HepG2 (cell line): Measurements from ENCODE around the gene SAP25. TPM values are rescaled to one million over a fixed set of nuclear protein-coding genes. Genes with fewer than 3 reads are reported as not detected.

Experiments used
- AKAP8 ChIP-seq: sonication (generic); formaldehyde crosslinking; IDR thresholded peaks from 2 replicates; pipeline ENCODE4 v1.5.1; 2020; ENCODE audit warnings: mild to moderate bottlenecking, missing genetic modification reagents
- DR1 ChIP-seq: sonication (generic); formaldehyde crosslinking; IDR thresholded peaks from 2 replicates; pipeline ENCODE4 v1.8.0; 2021; ENCODE audit warnings: mild to moderate bottlenecking, missing genetic modification reagents, inconsistent platforms
- ESRRA ChIP-seq: sonication (generic); formaldehyde crosslinking; IDR thresholded peaks from 2 replicates; pipeline ENCODE4 v1.5.1; 2020; ENCODE audit warnings: mild to moderate bottlenecking, low read depth, missing genetic modification reagents
- GLMP ChIP-seq: sonication (generic); formaldehyde crosslinking; IDR thresholded peaks from 2 replicates; pipeline ENCODE4 v1.9.0; 2021; ENCODE audit warnings: missing genetic modification reagents, mild to moderate bottlenecking, borderline replicate concordance
- GMEB2 ChIP-seq: IDR thresholded peaks from 2 replicates; pipeline ENCODE4 v1.6.1; 2016; ENCODE audit warnings: missing biosample characterization, missing genetic modification reagents, low read depth
- HNF4G ChIP-seq, 2 experiments: sonication (generic) in 1 of 2; formaldehyde crosslinking in 1 of 2; IDR thresholded peaks; 2 replicates each; pipeline versions ENCODE4 v1.4.0 to v1.6.1; 2011 to 2020; ENCODE audit warnings: borderline replicate concordance in 2 of 2, low read depth in 2 of 2, mild to moderate bottlenecking in 2 of 2, low read length in 1 of 2, missing genetic modification reagents in 1 of 2, moderate library complexity in 1 of 2
- HNRNPUL1 ChIP-seq: fragments of 200-400 bp; formaldehyde crosslinking; IDR thresholded peaks from 2 replicates; pipeline ENCODE4 v1.6.1; 2017; ENCODE audit warnings: low read depth, mild to moderate bottlenecking, low read length, moderate library complexity
- KLF12 ChIP-seq: sonication (generic); formaldehyde crosslinking; IDR thresholded peaks from 2 replicates; pipeline ENCODE4 v1.4.0; 2020; ENCODE audit warnings: missing genetic modification reagents, borderline replicate concordance
- NFIB ChIP-seq: sonication (generic); formaldehyde crosslinking; IDR thresholded peaks from 2 replicates; pipeline ENCODE4 v1.9.0; 2021; ENCODE audit warnings: missing genetic modification reagents, mild to moderate bottlenecking, borderline replicate concordance
- RBM22 ChIP-seq: fragments of 200-400 bp; formaldehyde crosslinking; optimal IDR thresholded peaks from 2 replicates; pipeline ENCODE3; 2017; ENCODE audit warnings: mild to moderate bottlenecking, low read length, moderate library complexity
- U2AF1 ChIP-seq: fragments of 200-400 bp; formaldehyde crosslinking; optimal IDR thresholded peaks from 2 replicates; pipeline ENCODE3; 2017; ENCODE audit warnings: mild to moderate bottlenecking, low read depth, low read length
- XRCC5 ChIP-seq: fragments of 200-400 bp; formaldehyde crosslinking; optimal IDR thresholded peaks from 2 replicates; pipeline ENCODE3; 2017; ENCODE audit warnings: mild to moderate bottlenecking, low read length
- ZNF10 ChIP-seq: sonication (generic); formaldehyde crosslinking; IDR thresholded peaks from 2 replicates; pipeline ENCODE4 v1.4.0; 2020; ENCODE audit warnings: mild to moderate bottlenecking, low read depth, missing genetic modification reagents, borderline replicate concordance
- ZNF274 ChIP-seq: sonication (generic); formaldehyde crosslinking; IDR thresholded peaks from 2 replicates; pipeline ENCODE4 v1.5.1; 2020; ENCODE audit warnings: mild to moderate bottlenecking, missing genetic modification reagents
- ZNF563 ChIP-seq: sonication (generic); formaldehyde crosslinking; IDR thresholded peaks from 2 replicates; pipeline ENCODE4 v1.8.0; 2022; ENCODE audit warnings: mild to moderate bottlenecking, moderate library complexity, missing genetic modification reagents
- ZSCAN21 ChIP-seq: sonication (generic); formaldehyde crosslinking; IDR thresholded peaks from 2 replicates; pipeline ENCODE4 v1.8.0; 2022; ENCODE audit warnings: mild to moderate bottlenecking, missing genetic modification reagents, moderate library complexity, borderline replicate concordance
- polyA plus RNA-seq, 8 experiments: library from polyadenylated mRNA; depleted of rRNA in 3 of 8; stranded (reverse) in 7 of 8; unstranded in 1 of 8; fragments of >200 nt; fragmentation: Illumina TruSeq in 4 of 8; extraction: Trizol in 4 of 8; gene quantifications; 2 replicates each; pipeline versions ENCODE4 v1.2.1 to v1.2.3, GENCODE V29; 2011 to 2016; ENCODE audit warnings: low read depth in 4 of 8, missing spikeins in 1 of 8, mixed read lengths in 1 of 8; ENCODE audit not compliant: insufficient read depth in 1 of 8
- total RNA-seq, 5 experiments: library from RNA; depleted of rRNA; stranded (reverse); fragments of >200 nt; fragmentation: Illumina TruSeq; extraction: Trizol; gene quantifications; 2 replicates each; pipeline ENCODE4 v1.2.3, GENCODE V29; 2016; ENCODE audit warnings: low read depth in 1 of 5

SAP25 gene
- total and polyA plus RNA-seq, 2 of the 13 experiments (the other 11 are each of a cell fraction or from before 2014, with no cell fraction given) = 0.15 to 0.20 TPM

GRCh38 chr7:100563100-100563564 lies 10.6 kb downstream of the SAP25 start (continued):
- TF ChIP-seq NFIB (no peak), HNRNPUL1 (no peak), DR1 (CRISPR knock-in tag) (no peak), ZSCAN21 (0 out of 2 replicates have a peak, but pooled peaks have one; percentile 35), GLMP (no peak), RBM22 (peak; percentile 85), ZNF10 (CRISPR knock-in tag) (no peak), ESRRA (CRISPR knock-in tag) (no peak), KLF12 (CRISPR knock-in tag) (no peak), HNF4G (IDR thresholded peaks at IDR 0.05; ENCODE audit: borderline replicate concordance, low read depth, low read length) (no peak), HNF4G (CRISPR knock-in tag; IDR thresholded peaks at IDR 0.05; ENCODE audit: borderline replicate concordance, low read depth) (no peak), AKAP8 (no peak), ZNF274 (CRISPR knock-in tag) (0 out of 2 replicates have a peak, but pooled peaks have one; percentile 55), GMEB2 (CRISPR knock-in tag) (no peak), XRCC5 (no peak), ZNF563 (no peak), U2AF1 (peak; percentile 19)
